Uterus (tissue), 4 donors: ENCODE results near the gene ANKRD13B. TPM values are rescaled to one million over a fixed set of nuclear protein-coding genes. Genes with fewer than 3 reads are reported as not detected.

Experiments
- DNase-seq, 2 donors: peaks; one replicate each; pipeline ENCODE4 v3.0.0-alpha.2; 2019 to 2020
- H3K27ac ChIP-seq, 2 donors: fragments of 200-600 bp; sonication (generic); 1 replicate in 1 of 2; 2 replicates in 1 of 2; pipeline ENCODE4 v1.5.1; 2016 to 2018
- H3K27me3 ChIP-seq, 2 donors: fragments of 200-600 bp; sonication (generic); one replicate each; pipeline ENCODE4 v1.5.1; 2018 to 2019; ENCODE audit warnings: control low read depth in 1 of 2
- H3K36me3 ChIP-seq, 2 donors: fragments of 200-600 bp; sonication (generic); one replicate each; pipeline ENCODE4 v1.5.1; 2019; ENCODE audit warnings: control low read depth in 1 of 2
- H3K4me1 ChIP-seq, 2 donors: fragments of 200-600 bp; sonication (generic); one replicate each; pipeline ENCODE4 v1.5.1; 2018 to 2019; ENCODE audit warnings: control low read depth in 1 of 2
- H3K4me3 ChIP-seq, 2 donors: fragments of 200-600 bp; sonication (generic); 1 replicate in 1 of 2; 2 replicates in 1 of 2; pipeline ENCODE4 v1.5.1; 2018 to 2019; ENCODE audit warnings: mild to moderate bottlenecking in 1 of 2
- H3K9me3 ChIP-seq, 2 donors: fragments of 200-600 bp; sonication (generic); one replicate each; pipeline ENCODE4 v1.5.1; 2019; ENCODE audit warnings: control low read depth in 1 of 2
- POLR2A ChIP-seq, 2 donors: fragments of 450-650 bp; IDR thresholded peaks; one replicate each; pipeline ENCODE4 v1.6.1; 2016; ENCODE audit warnings: antibody characterized with exemption in 2 of 2, mild to moderate bottlenecking in 1 of 2, moderate library complexity in 1 of 2
- intact Hi-C: fragments of 100-400 bp; cut with DNase I; formaldehyde crosslinking; loops from one replicate; pipeline ENCODE4 v1.15.1; 2023; ENCODE audit warnings: low total_unique reads
- total RNA-seq, 4 donors: library from RNA; depleted of rRNA in 3 of 4; stranded (reverse); fragments of >200 nt in 3 of 4; gene quantifications; one replicate each; pipeline versions ENCODE4 v1.1.0 to v1.2.4, GENCODE V29; 2014 to 2023
- TF ChIP-seq, protein P1 (sequence below), 4 experiments: fragments of 200-600 bp in 2 of 4; fragments of 450-650 bp in 2 of 4; sonication (generic) in 2 of 4; IDR thresholded peaks; one replicate each; pipeline ENCODE4 v1.5.1; 2016 to 2019; ENCODE audit warnings: antibody characterized with exemption in 4 of 4, mild to moderate bottlenecking in 2 of 4, moderate library complexity in 1 of 4
- donor health status: DM: yes; HTN: yes; CAD: no.

ANKRD13B gene
- total RNA-seq, 4 donors from 2014 or later = 2.8 to 17.0 (median 12.7) TPM

DNA sequence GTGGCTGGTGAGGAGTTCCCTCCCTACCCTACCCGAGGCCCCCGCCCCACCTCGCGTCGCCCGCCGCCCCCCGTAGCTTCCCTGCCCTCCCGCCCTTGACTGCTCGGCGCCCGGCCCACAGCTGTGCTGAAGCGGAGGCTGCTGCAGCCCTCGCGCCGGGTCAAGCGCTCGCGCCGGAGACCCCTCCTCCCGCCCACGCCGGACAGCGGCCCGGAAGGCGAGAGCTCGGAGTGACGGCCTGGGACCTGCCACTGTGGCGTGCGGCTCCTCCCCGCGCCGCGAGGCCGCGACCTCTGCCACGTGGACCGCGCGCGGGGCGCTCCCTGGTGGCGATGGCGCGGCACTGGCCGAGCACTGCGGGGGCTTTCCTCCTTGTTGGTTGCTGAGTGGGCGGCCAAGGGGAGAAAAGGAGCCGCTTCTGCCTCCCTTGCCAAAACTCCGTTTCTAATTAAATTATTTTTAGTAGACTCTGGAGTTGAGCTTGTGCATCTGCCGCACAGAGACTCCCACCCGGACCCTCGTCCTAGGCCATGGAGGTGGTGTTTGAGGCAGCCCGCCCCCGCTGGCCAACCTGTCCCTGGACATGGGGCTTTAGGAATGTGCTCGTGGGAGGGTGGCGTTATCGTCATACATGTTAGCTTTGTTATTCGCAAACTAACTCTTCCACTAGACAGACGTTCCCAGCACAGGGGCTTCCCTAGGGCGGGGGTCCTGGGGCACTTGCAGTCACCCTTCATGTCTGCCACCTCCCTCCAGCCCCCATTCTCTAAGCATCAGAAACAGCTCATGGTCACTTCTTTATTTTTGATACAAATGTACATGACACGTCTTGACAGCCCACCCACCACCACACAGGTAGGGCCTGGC is 20.0 kb upstream of the ANKRD13B start:
- DNase-seq = peak; percentile 43 to 69
- Histone ChIP-seq H3K9me3 (no peaks in the 10 kb centered on the region), H3K27ac (peak overlapping the region; percentile 30 to 53), H3K27me3 (no peaks in the 10 kb centered on the region), H3K4me1 (peaks cover 7 to 26% of the 10 kb centered on the region in 2 donors), H3K36me3 (no peaks in the 10 kb centered on the region), H3K4me3 (peak overlapping the region; percentile 0 to 23)
- intact Hi-C loops = no loop called here
- TF ChIP-seq POLR2A (IDR thresholded peaks at IDR 0.05) = no peak
- TF ChIP-seq, protein P1, sequence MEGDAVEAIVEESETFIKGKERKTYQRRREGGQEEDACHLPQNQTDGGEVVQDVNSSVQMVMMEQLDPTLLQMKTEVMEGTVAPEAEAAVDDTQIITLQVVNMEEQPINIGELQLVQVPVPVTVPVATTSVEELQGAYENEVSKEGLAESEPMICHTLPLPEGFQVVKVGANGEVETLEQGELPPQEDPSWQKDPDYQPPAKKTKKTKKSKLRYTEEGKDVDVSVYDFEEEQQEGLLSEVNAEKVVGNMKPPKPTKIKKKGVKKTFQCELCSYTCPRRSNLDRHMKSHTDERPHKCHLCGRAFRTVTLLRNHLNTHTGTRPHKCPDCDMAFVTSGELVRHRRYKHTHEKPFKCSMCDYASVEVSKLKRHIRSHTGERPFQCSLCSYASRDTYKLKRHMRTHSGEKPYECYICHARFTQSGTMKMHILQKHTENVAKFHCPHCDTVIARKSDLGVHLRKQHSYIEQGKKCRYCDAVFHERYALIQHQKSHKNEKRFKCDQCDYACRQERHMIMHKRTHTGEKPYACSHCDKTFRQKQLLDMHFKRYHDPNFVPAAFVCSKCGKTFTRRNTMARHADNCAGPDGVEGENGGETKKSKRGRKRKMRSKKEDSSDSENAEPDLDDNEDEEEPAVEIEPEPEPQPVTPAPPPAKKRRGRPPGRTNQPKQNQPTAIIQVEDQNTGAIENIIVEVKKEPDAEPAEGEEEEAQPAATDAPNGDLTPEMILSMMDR (IDR thresholded peaks at IDR 0.05) = peak; percentile 56 to 91 (median 82)

DNA sequence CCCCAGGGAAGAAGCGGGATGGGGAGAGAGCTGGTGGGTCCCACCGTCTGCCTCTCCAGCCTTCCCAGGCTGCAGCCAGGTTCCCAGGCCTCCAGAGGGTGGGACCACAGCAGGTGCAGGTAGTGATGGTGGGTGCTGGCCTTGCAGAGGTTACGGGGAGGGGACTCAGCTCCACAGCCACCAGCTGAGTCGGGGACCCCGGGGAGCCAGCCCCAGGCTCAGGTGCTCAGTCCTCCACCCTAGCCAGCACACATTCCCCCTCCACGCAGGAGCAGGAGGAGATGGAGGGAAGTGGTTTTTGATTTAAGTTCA is 19.4 kb upstream of the ANKRD13B start:
- Histone ChIP-seq H3K27ac (peak overlapping the region in 1 of 2 donors; percentile 53), H3K4me1 (peaks cover 7 to 28% of the 10 kb centered on the region in 2 donors), H3K36me3 (no peaks in the 10 kb centered on the region), H3K4me3 (no peak overlapping the region), H3K9me3 (no peaks in the 10 kb centered on the region), H3K27me3 (no peaks in the 10 kb centered on the region)
- intact Hi-C loops = no loop called here
- no peak for DNase-seq
- TF ChIP-seq POLR2A (IDR thresholded peaks at IDR 0.05) = no peak
- TF ChIP-seq, protein P1 (IDR thresholded peaks at IDR 0.05) = no peak

DNA sequence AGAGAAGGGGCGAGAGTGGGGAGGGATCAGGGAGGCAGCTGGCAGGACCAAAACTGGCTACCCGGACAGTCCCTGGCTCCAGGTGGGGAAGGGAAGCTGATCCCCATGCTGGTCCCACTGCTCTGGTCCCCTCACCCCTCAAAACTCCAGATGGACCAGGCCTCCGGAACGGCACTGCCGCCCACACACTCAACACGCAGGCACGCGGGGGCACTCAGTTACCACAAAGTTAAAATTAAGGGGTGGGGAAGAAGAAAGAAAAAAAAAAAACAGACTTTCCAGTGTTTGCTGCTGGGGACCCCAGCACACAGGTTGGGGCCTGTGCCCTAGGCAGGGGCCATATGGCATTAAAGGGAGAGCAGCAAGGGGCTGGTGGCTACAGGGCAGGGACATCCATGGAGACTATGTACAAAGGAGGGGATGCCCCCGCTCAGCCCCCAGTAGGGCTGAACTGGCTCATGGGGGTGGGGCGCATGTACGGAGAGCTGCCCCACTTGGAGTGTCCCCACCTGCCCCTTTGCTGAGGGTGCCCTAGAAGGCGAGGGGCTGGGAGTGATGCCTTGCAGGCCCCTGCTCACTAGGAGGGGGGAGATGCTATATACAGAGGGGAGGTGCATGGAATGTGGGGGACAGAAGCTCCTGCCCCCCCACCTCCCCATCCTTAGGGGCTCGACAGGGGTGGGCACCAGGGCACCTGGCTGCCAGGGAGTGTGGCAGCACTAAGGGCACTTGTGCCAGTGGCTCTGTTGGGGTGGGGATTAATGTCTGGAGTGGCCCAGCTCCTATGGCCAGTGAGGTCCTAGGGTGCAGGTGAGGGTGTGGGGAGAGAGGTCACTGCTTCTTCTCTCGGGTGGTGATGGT is 18.8 kb upstream of the ANKRD13B start:
- Histone ChIP-seq H3K27me3 (no peaks in the 10 kb centered on the region), H3K36me3 (no peaks in the 10 kb centered on the region), H3K4me3 (no peak overlapping the region), H3K4me1 (peaks cover 7 to 28% of the 10 kb centered on the region in 2 donors), H3K27ac (no peak overlapping the region), H3K9me3 (no peaks in the 10 kb centered on the region)
- peak in 1 of 2 donors; percentile 24 for DNase-seq
- intact Hi-C loops = no loop called here
- TF ChIP-seq POLR2A (IDR thresholded peaks at IDR 0.05) = no peak
- TF ChIP-seq, protein P1 (IDR thresholded peaks at IDR 0.05) = no peak

DNA sequence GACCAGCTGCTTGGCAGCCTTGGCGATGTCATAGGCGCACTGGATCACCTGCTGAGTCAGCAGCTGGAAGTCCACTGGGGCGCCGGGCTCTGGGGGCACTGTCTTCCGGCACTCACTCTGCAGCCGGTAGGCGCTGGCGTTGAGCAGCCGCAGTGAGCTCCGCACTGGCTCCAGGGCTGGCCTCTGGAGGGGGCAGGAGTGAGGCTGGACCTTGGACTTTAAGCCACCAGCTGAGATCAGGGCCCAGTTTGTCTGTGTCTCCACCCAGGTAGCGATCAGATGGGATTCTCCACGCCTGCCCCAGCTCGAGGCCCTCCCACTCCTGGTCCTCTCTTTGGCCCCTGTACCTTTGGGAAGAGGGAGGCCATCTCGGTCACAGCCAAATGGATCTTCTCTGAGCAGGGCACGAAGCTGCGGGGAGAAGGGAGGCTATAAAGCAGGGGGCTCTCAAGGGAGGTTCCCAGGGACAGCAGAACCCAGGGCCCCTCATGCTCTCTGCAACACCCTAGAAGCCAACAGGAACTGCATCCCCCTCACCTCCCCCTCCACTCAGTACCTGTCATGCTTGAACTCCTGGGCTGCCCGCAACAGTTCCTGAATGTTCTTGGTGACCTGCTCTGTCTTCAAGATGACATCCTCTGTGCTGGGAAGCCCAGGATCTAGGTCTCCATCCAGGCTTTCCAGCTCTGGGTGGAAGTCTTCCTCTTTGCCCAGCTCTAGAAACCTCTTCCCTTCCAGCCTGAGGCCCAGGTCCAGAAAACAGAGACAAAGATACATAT is 18.0 kb upstream of the ANKRD13B start:
- intact Hi-C loops = no loop called here

More for the DNA sequence above, 18.0 kb upstream of the ANKRD13B start:
- Histone ChIP-seq H3K27ac (no peak overlapping the region), H3K36me3 (no peaks in the 10 kb centered on the region), H3K4me3 (no peak overlapping the region), H3K4me1 (peaks cover 7 to 23% of the 10 kb centered on the region in 2 donors), H3K27me3 (no peaks in the 10 kb centered on the region), H3K9me3 (no peaks in the 10 kb centered on the region)
- TF ChIP-seq POLR2A (IDR thresholded peaks at IDR 0.05) = no peak
- TF ChIP-seq, protein P1 (IDR thresholded peaks at IDR 0.05) = no peak
- DNase-seq = no peak
